H9 (cell line): ENCODE results near the gene CATSPERE. TPM values are rescaled to one million over a fixed set of nuclear protein-coding genes. Genes with fewer than 3 reads are reported as not detected.

Experiments used
- DNase-seq: peaks from one replicate; pipeline ENCODE4 v3.0.0-alpha.2; 2017
- H2AFZ ChIP-seq: one replicate; pipeline ENCODE4 v1.6.1; 2013; ENCODE audit warnings: mild to moderate bottlenecking, low read length, control low read depth, moderate library complexity
- H2AK5ac ChIP-seq: 2 replicates; pipeline ENCODE4 v1.6.1; 2013; ENCODE audit warnings: low read length, control low read depth, mixed read lengths; ENCODE audit not compliant: insufficient read length
- H2BK120ac ChIP-seq: one replicate; pipeline ENCODE4 v1.6.1; 2013; ENCODE audit warnings: low read depth, mild to moderate bottlenecking, low read length, control low read depth, inconsistent platforms; ENCODE audit not compliant: poor library complexity, severe bottlenecking
- H2BK12ac ChIP-seq: 2 replicates; pipeline ENCODE4 v1.6.1; 2013; ENCODE audit warnings: low read length, control low read depth, mixed read lengths, low read depth; ENCODE audit not compliant: insufficient read length
- H2BK15ac ChIP-seq: 2 replicates; pipeline ENCODE4 v1.6.1; 2013; ENCODE audit warnings: low read depth, low read length, control low read depth
- H2BK20ac ChIP-seq: one replicate; pipeline ENCODE4 v1.6.1; 2013; ENCODE audit warnings: low read depth, mild to moderate bottlenecking, low read length, control low read depth, inconsistent platforms; ENCODE audit not compliant: poor library complexity, severe bottlenecking
- H2BK5ac ChIP-seq: 2 replicates; pipeline ENCODE4 v1.6.1; 2013; ENCODE audit warnings: low read length, control low read depth, mixed read lengths; ENCODE audit not compliant: insufficient read length
- H3K14ac ChIP-seq: 2 replicates; pipeline ENCODE4 v1.6.1; 2013; ENCODE audit warnings: low read length, control low read depth; ENCODE audit not compliant: insufficient read depth
- H3K18ac ChIP-seq: 2 replicates; pipeline ENCODE4 v1.6.1; 2013; ENCODE audit warnings: low read depth, mild to moderate bottlenecking, mixed read lengths, low read length, control low read depth; ENCODE audit not compliant: insufficient read length
- H3K23ac ChIP-seq: 2 replicates; pipeline ENCODE4 v1.6.1; 2013; ENCODE audit warnings: low read length, control low read depth, mixed read lengths, low read depth; ENCODE audit not compliant: insufficient read length
- H3K23me2 ChIP-seq: 2 replicates; pipeline ENCODE4 v1.6.1; 2013; ENCODE audit warnings: low read depth, mild to moderate bottlenecking, mixed read lengths, low read length, control low read depth; ENCODE audit not compliant: insufficient read length, poor library complexity, severe bottlenecking
- H3K27ac ChIP-seq: 2 replicates; pipeline ENCODE4 v1.5.1; 2013; ENCODE audit warnings: low read length, control low read depth, mixed read lengths, low read depth; ENCODE audit not compliant: insufficient read length
- H3K27me3 ChIP-seq: 2 replicates; pipeline ENCODE4 v1.6.1; 2013; ENCODE audit warnings: low read length, control low read depth, inconsistent platforms; ENCODE audit not compliant: insufficient read depth
- H3K4ac ChIP-seq: 2 replicates; pipeline ENCODE4 v1.6.1; 2013; ENCODE audit warnings: low read depth, mild to moderate bottlenecking, control low read depth, inconsistent platforms, low read length, moderate library complexity
- H3K4me1 ChIP-seq: 2 replicates; pipeline ENCODE4 v1.6.1; 2013; ENCODE audit warnings: low read length, control low read depth, inconsistent platforms; ENCODE audit not compliant: insufficient read depth
- H3K4me2 ChIP-seq: 2 replicates; pipeline ENCODE4 v1.6.1; 2013; ENCODE audit warnings: low read length, control low read depth, mixed read lengths; ENCODE audit not compliant: insufficient read length, insufficient read depth
- H3K56ac ChIP-seq: 2 replicates; pipeline ENCODE4 v1.6.1; 2013; ENCODE audit warnings: low read depth, mild to moderate bottlenecking, mixed read lengths, low read length, control low read depth; ENCODE audit not compliant: insufficient read length
- H3K79me1 ChIP-seq: 2 replicates; pipeline ENCODE4 v1.6.1; 2013; ENCODE audit warnings: low read depth, mild to moderate bottlenecking, moderate library complexity, low read length, control low read depth, inconsistent platforms; ENCODE audit not compliant: insufficient read depth, poor library complexity, severe bottlenecking
- H3K79me2 ChIP-seq: 2 replicates; pipeline ENCODE4 v1.6.1; 2013; ENCODE audit warnings: low read length, control low read depth, inconsistent platforms; ENCODE audit not compliant: insufficient read depth
- H3K9ac ChIP-seq: 2 replicates; pipeline ENCODE4 v1.6.1; 2013; ENCODE audit warnings: low read length, control low read depth, mixed read lengths; ENCODE audit not compliant: insufficient read length; ENCODE audit errors: extremely low read depth
- H3K9me3 ChIP-seq: one replicate; pipeline ENCODE4 v1.6.1; 2013; ENCODE audit warnings: low read depth, low read length, inconsistent platforms; ENCODE audit not compliant: control insufficient read depth
- H3T11ph ChIP-seq: one replicate; pipeline ENCODE4 v1.6.1; 2013; ENCODE audit warnings: mild to moderate bottlenecking, low read length, control low read depth, inconsistent platforms
- H4K20me1 ChIP-seq: one replicate; pipeline ENCODE4 v1.6.1; 2013; ENCODE audit not compliant: control insufficient read depth, insufficient read length, insufficient read depth
- H4K5ac ChIP-seq: 2 replicates; pipeline ENCODE4 v1.6.1; 2013; ENCODE audit warnings: low read depth, mild to moderate bottlenecking, mixed read lengths, low read length, control low read depth; ENCODE audit not compliant: insufficient read length
- H4K8ac ChIP-seq: replicated peaks from 2 replicates; pipeline ENCODE4 v1.6.1; 2013; ENCODE audit warnings: low read length, control low read depth, mixed read lengths, low read depth; ENCODE audit not compliant: insufficient read length
- H4K91ac ChIP-seq: 2 replicates; pipeline ENCODE4 v1.6.1; 2013; ENCODE audit warnings: low read depth, mild to moderate bottlenecking, moderate library complexity, mixed read lengths, low read length, control low read depth; ENCODE audit not compliant: insufficient read length
- H3K27ac Mint-ChIP-seq, 3 experiments: 2 replicates in 2 of 3; 3 replicates in 1 of 3; pipeline ENCODE4 v1.8.0; 2020 to 2021; ENCODE audit warnings: mixed read lengths in 3 of 3, mild to moderate bottlenecking in 1 of 3, moderate library complexity in 1 of 3
- H3K27me3 Mint-ChIP-seq: 2 replicates; pipeline ENCODE4 v1.8.0; 2021; ENCODE audit warnings: low read depth, mild to moderate bottlenecking, moderate library complexity, mixed read lengths
- H3K36me3 Mint-ChIP-seq, 3 experiments: 2 replicates in 2 of 3; 3 replicates in 1 of 3; pipeline ENCODE4 v1.8.0; 2020 to 2021; ENCODE audit warnings: low read depth in 3 of 3, mixed read lengths in 3 of 3; ENCODE audit not compliant: insufficient read depth in 1 of 3
- H3K4me1 Mint-ChIP-seq, 2 experiments: 2 replicates each; pipeline ENCODE4 v1.8.0; 2020; ENCODE audit warnings: mixed read lengths in 2 of 2
- H3K4me3 Mint-ChIP-seq, 2 experiments: 2 replicates in 1 of 2; 3 replicates in 1 of 2; pipeline ENCODE4 v1.8.0; 2020 to 2021; ENCODE audit warnings: mild to moderate bottlenecking in 2 of 2, mixed read lengths in 2 of 2, moderate library complexity in 1 of 2
- H3K9me3 Mint-ChIP-seq, 2 experiments: 2 replicates in 1 of 2; 3 replicates in 1 of 2; pipeline ENCODE4 v1.8.0; 2020; ENCODE audit warnings: mild to moderate bottlenecking in 2 of 2, mixed read lengths in 2 of 2, moderate library complexity in 1 of 2
- WGBS: extraction: QIAGEN DNeasy Blood & Tissue Kit; methylation state at CpG from one replicate; pipeline ENCODE4 v1.1.7; 2013; ENCODE audit warnings: missing lambda C conversion rate, low lambda C conversion rate, mixed read lengths; ENCODE audit not compliant: insufficient read length; ENCODE audit errors: extremely low coverage; 5-methylcytosine and 5-hydroxymethylcytosine counted together
- total RNA-seq: library from RNA; stranded (reverse); gene quantifications from 2 replicates; pipeline ENCODE4 v1.2.1, GENCODE V29; 2021
- TF ChIP-seq, protein P1 (sequence below): fragments of 200-600 bp; sonication (generic); conservative IDR thresholded peaks from 3 replicates; pipeline ENCODE4 v1.8.0; 2021; ENCODE audit warnings: antibody characterized with exemption, mild to moderate bottlenecking

Gene CATSPERE
- total RNA-seq, 1 experiment from 2014 or later, result 0.31 TPM

DNA sequence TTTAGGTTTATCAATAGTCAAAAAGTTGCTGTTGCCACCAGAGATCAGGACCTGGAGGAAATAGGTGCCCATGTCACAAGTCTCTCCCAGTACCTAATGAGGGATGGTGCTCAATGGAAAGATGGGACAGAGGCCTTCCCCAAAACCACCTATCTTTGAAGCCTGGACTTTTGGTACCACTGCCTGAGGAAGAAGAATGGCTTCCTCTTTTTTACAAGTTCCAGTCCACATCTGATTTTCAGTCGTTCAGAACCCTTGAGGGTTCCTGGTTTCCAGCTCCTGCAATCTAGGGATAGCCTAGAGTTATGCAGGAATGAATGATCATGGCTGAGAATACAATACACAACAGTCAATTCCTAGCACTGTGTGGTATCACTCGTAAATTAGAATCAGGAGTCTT is 5.7 kb downstream of the CATSPERE start:
- no peak overlapping the region for H3K27ac Mint-ChIP-seq
- no peak overlapping the region for H4K8ac ChIP-seq

More for the DNA sequence above, 5.7 kb downstream of the CATSPERE start:
- Histone ChIP-seq H3K23ac (no peak overlapping the region), H2BK5ac (no peak overlapping the region), H3K56ac (no peak overlapping the region), H3K79me2 (no peaks in the 10 kb centered on the region), H2BK12ac (no peak overlapping the region), H3K27ac (no peak overlapping the region), H2BK120ac (no peak overlapping the region), H2BK15ac (no peak overlapping the region), H3K14ac (no peak overlapping the region), H3K4me1 (no peaks in the 10 kb centered on the region), H3K27me3 (no peaks in the 10 kb centered on the region), H3K23me2 (no peaks in the 10 kb centered on the region), H2BK20ac (no peak overlapping the region), H3K9me3 (no peaks in the 10 kb centered on the region), H3K9ac (no peak overlapping the region), H2AFZ (no peak overlapping the region), H3K4ac (no peak overlapping the region), H2AK5ac (no peak overlapping the region), H4K20me1 (no peaks in the 10 kb centered on the region), H4K91ac (no peak overlapping the region), H4K5ac (no peak overlapping the region), H3K18ac (no peak overlapping the region), H3K79me1 (no peaks in the 10 kb centered on the region), H3K4me2 (no peak overlapping the region), H3T11ph (no peak overlapping the region)
- no peak overlapping the region for H3K4me3 Mint-ChIP-seq
- no peaks in the 10 kb centered on the region for H3K9me3 Mint-ChIP-seq
- no peaks in the 10 kb centered on the region for H3K4me1 Mint-ChIP-seq
- no CpG with 5 or more reads among the region's 2 CpGs for WGBS
- DNase-seq, result no peak
- TF ChIP-seq, protein P1, sequence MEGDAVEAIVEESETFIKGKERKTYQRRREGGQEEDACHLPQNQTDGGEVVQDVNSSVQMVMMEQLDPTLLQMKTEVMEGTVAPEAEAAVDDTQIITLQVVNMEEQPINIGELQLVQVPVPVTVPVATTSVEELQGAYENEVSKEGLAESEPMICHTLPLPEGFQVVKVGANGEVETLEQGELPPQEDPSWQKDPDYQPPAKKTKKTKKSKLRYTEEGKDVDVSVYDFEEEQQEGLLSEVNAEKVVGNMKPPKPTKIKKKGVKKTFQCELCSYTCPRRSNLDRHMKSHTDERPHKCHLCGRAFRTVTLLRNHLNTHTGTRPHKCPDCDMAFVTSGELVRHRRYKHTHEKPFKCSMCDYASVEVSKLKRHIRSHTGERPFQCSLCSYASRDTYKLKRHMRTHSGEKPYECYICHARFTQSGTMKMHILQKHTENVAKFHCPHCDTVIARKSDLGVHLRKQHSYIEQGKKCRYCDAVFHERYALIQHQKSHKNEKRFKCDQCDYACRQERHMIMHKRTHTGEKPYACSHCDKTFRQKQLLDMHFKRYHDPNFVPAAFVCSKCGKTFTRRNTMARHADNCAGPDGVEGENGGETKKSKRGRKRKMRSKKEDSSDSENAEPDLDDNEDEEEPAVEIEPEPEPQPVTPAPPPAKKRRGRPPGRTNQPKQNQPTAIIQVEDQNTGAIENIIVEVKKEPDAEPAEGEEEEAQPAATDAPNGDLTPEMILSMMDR, result no peak
- H3K36me3 Mint-ChIP-seq, result 0 out of 7 replicates have a peak, but pooled peaks cover 0 to 2% (median 0%) of the 10 kb centered on the region in 3 experiments
- H3K27me3 Mint-ChIP-seq, result no peaks in the 10 kb centered on the region
